ENCODE measurements around the gene ABHD8.

The ABHD8 gene

DNA sequence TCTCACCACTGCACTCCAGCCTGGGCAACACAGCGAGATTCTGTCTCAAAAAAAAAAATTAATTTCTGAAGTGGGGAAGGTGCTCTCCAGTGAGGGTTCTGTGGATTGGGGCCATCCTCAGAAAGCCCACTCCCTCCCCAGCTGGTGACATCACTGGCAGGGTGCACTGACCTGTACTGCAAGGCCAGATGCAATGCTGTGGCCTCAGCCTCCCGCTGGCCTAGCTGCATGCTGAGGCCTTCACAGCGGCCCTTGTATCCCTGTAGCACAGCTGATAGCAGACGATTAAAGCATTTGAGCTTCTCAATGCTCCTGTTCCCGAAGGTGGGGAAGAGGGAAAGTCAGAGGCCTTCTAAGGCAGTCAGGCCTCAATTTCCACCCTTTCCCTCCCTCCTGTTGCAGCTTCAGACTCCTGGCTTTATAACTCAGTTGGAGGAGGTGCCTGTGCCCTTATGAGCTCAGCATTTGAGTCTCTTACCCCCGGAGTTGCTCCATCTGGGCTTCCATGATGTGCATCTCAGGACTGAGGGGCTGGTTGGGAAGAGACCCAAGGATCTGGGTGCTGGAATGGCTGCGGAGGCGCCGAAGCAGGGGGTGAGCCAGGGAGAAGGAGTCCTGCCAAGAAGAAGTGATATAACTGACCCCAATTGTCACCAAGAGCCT, 44.0 kb downstream of the ABHD8 start:
- TF ChIP-seq, protein P1, sequence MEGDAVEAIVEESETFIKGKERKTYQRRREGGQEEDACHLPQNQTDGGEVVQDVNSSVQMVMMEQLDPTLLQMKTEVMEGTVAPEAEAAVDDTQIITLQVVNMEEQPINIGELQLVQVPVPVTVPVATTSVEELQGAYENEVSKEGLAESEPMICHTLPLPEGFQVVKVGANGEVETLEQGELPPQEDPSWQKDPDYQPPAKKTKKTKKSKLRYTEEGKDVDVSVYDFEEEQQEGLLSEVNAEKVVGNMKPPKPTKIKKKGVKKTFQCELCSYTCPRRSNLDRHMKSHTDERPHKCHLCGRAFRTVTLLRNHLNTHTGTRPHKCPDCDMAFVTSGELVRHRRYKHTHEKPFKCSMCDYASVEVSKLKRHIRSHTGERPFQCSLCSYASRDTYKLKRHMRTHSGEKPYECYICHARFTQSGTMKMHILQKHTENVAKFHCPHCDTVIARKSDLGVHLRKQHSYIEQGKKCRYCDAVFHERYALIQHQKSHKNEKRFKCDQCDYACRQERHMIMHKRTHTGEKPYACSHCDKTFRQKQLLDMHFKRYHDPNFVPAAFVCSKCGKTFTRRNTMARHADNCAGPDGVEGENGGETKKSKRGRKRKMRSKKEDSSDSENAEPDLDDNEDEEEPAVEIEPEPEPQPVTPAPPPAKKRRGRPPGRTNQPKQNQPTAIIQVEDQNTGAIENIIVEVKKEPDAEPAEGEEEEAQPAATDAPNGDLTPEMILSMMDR (IDR thresholded peaks at IDR 0.05) = no peak

DNA sequence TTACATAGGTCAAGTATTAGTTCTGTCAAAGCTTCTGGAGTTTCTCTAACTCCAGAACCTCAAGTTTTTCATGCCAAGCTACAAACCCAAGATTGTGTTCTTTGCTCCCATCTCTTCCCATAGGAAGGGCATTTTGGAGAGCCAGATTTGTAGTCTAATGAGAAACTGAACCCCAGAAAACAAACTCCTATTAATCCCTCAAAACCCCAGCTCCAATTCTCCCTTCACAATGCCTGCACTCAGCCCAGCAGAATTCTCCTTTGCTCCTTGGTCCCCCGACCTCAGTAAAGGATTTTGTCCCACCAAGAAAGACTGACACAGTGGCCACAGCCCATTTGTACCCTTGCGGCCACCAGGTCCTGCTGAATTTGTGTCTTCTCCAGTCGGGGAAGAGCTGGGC, 47.1 kb downstream of the ABHD8 start:
- TF ChIP-seq, protein P1 (IDR thresholded peaks at IDR 0.05) = no peak

DNA sequence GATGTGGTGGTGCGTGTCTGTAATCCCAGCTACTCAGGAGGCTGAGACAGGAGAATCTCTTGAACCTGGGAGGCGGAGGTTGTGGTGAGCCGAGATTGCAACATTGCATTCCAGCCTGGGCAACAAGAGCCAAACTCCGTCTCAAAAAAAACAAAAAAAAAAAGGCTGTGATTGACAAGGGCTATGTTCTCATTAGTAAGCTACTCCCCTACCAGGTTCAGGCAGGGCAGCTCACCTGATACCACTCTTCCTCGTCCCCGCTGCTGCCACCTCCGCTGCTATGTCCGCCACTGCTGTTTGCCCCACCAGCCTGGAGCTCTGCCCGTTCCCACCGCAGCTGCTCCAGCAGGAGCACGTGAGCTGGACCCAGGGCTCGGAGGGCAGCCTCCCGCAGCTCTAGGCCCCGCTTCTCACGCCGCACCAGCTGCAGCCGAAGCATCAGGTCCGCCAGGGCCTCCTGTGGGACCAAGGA, 48.0 kb downstream of the ABHD8 start:
- TF ChIP-seq, protein P1 (IDR thresholded peaks at IDR 0.05) = no peak

DNA sequence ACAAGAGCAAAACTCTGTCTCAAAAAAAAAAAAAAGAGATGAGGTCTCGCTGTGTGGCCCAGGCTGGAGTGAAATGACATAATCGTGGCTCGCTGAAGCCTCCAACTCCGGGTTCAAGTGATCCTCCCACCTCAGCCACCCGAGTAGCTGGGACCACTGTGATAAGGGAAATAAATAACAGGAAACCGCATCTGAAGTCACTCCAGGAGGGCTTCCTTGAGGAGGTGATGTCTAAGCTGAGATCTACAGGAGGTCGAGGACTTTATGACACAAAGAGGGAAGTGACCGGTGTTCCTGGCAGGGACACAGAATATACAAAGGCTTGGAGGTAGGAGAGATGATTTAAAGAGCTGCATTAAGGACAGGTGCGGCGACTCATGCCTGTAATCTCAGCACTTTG, 48.6 kb downstream of the ABHD8 start:
- TF ChIP-seq, protein P1 (IDR thresholded peaks at IDR 0.05) = no peak

DNA sequence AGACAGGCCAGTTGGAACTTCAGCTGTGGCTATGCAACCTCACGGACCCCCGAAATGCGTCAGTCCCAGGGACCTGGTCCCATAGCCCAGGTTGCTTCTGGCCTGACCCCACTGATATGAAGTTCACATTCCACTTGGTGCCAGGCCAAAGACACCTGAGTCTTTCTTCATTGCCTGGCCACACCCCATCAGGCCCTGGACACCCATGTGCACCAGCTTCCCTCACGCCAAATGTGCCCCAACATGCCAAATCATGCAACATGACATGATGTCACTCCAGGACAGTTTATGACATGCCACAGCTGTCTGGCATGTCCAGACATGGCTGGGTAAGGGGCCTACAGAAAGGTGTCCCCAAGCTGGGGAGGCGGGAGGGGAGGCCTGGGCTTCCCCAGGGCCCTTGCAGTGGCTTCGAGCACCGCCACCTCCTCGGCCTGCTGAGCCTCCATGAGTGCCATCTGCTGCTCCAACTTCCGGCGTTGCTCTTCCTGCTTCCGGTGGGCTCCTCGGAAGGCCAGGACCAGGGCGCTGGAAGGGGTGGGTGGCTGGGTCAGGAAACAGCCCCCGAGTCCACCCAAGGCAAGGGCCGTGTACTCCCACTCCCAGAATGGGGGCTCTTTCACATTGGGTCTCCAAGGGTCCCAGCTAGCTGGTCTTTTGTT, 53.2 kb downstream of the ABHD8 start:
- TF ChIP-seq, protein P1 (IDR thresholded peaks at IDR 0.05) = no peak

DNA sequence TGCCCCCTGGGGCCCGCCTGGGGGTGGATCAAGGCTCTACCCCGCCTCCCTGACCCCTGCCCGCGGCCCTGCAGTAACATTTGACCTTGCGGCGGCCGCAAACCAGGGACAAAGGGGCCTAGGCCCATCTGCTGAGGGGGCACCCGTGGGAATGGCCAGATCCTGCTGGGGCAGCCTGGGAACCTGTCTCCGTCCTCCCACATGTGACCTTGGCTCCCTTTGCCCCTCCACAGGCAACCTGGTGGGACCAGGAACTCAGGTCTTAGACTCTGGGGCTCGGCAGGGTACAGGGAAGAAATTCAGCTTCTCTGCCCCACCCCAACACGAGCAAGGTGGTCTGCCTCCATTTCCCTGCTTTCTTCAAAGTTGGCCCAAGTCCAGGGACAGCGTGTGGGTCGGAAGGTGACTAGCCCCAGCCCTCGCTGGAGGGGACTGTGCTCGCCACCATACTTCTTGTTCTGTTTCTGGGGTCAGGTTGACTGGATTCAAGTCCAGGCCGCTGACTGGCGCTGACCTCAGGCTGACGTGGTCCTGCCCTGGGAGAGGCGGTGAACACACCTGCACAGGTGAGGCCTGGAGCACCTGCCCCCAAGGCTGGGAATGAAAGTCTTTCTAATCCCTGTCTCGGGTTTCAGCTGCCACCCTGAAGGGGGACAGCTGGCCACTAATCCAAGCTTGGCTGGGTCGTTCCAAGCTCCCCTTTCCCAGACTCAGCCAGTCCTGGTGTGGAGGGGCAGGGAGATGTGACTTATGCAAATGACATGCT, 55.0 kb downstream of the ABHD8 start:
- TF ChIP-seq, protein P1 (IDR thresholded peaks at IDR 0.05) = no peak

DNA sequence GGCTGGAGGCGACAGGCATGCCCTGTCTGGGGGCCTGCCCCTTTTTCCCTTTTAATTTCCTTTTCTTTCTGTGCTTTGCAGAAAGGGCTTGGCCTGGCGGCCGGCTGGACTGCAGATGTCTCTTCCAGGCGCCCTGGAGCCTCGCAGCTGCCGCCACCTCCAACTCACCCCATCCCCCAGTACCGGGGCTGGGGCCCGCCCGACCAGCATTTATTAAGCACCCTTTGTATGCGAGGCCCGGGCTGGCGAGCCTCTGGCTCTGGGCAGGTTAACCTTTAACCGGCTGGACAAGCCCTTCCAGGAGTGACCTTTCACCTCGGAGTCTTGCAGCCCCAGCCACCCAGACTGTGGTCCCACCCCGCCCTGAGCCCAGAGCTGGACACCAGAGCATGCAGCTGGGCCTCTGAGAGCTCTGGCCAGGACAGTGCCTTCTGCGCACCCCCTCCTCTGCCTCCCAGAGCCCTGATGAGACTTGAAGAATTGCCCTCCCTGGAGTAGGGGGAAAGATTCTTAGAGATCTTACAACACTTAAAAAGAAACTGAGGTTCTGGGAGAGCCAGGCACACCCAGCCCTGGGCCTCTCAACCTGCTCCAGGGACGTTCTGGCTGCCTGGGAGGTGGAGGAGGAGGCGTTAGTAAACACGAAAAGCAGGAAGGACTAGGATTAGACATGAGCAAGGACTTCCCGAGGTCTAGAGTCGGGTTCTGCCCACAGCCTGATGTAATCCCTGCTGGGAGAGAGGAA, 56.4 kb downstream of the ABHD8 start:
- TF ChIP-seq, protein P1 (IDR thresholded peaks at IDR 0.05) = no peak
